Measurements from ENCODE around the gene NYNRIN. TPM values are rescaled to one million over a fixed set of nuclear protein-coding genes. Genes with fewer than 3 reads are reported as not detected.
A peak's percentile ranks its signal among the peaks of the same experiment; 100 is the strongest.
"Not testable (repeated sequence)": the region's sequence is repeated elsewhere in the genome, so short reads cannot be mapped to it uniquely, and the experiment has no call there.

Gene NYNRIN
- total RNA-seq, 1 donor from 2014 or later = 23.1 TPM

GRCh38 chr14:24368212-24368561 is 30.6 kb upstream of the NYNRIN start:
- H3K9me3 ChIP-seq = no peaks in the 10 kb centered on the region
- peaks cover 6 to 21% of the 10 kb centered on the region in 2 donors for H3K4me1 ChIP-seq
- H3K36me3 ChIP-seq = peaks cover 0 to 13% of the 10 kb centered on the region in 2 donors
- TF ChIP-seq CTCF (IDR thresholded peaks at IDR 0.05) = no peak
- H3K4me3 ChIP-seq = peak overlapping the region; percentile 67 to 78
- peak overlapping the region; percentile 96 to 99 for H3K27ac ChIP-seq
- H3K27me3 ChIP-seq = no peaks in the 10 kb centered on the region
- intact Hi-C loops (cut with DNase I) = loop anchor here (5.0 to 10.0 kb wide), 4 partner anchors 253 to 1496 kb away; partner anchors contain the start of genes AP1G2, DCAF11, LRP10 and NRL
- no peak for DNase-seq (ENCODE audit: low spot score in 2 of 2)

- peak overlapping the region; percentile 96 to 99 for H3K27ac ChIP-seq
- DNase-seq (ENCODE audit: low spot score in 2 of 2) = peak in 1 of 2 donors; percentile 84
- intact Hi-C loops (cut with DNase I) = loop anchor here (5.0 to 10.0 kb wide), 4 partner anchors 254 to 1496 kb away; partner anchors contain the start of genes AP1G2, DCAF11, LRP10 and NRL
- no peaks in the 10 kb centered on the region for H3K27me3 ChIP-seq
- peaks cover 0 to 18% of the 10 kb centered on the region in 2 donors for H3K36me3 ChIP-seq
- no peak for TF ChIP-seq CTCF (IDR thresholded peaks at IDR 0.05)
- H3K9me3 ChIP-seq = no peaks in the 10 kb centered on the region
- H3K4me1 ChIP-seq = peaks cover 6 to 21% of the 10 kb centered on the region in 2 donors
- peak overlapping the region; percentile 67 to 78 for H3K4me3 ChIP-seq
Observed at GRCh38 chr14:24368562-24369252, 30.1 kb upstream of the NYNRIN start.

- Histone ChIP-seq H3K27me3 (no peaks in the 10 kb centered on the region), H3K36me3 (peaks cover 0 to 26% of the 10 kb centered on the region in 2 donors), H3K4me3 (peak overlapping the region in 1 of 2 donors; percentile 78), H3K4me1 (peaks cover 6 to 21% of the 10 kb centered on the region in 2 donors), H3K27ac (peak overlapping the region; percentile 96 to 99), H3K9me3 (no peaks in the 10 kb centered on the region)
- no peak for TF ChIP-seq CTCF (IDR thresholded peaks at IDR 0.05)
- intact Hi-C loops (cut with DNase I) = loop anchor here (5.0 to 10.0 kb wide), 4 partner anchors 255 to 1497 kb away; partner anchors contain the start of genes AP1G2, DCAF11, LRP10 and NRL
- DNase-seq (ENCODE audit: low spot score in 2 of 2) = no peak
Observed at GRCh38 chr14:24369463-24369862, 29.3 kb upstream of the NYNRIN start.

- Histone ChIP-seq H3K4me3 (no peak overlapping the region), H3K4me1 (peaks cover 5 to 17% of the 10 kb centered on the region in 2 donors), H3K36me3 (peaks cover 3 to 29% of the 10 kb centered on the region in 2 donors), H3K9me3 (no peaks in the 10 kb centered on the region), H3K27me3 (no peaks in the 10 kb centered on the region), H3K27ac (peak overlapping the region; percentile 96 to 99)
- intact Hi-C loops (cut with DNase I) = loop anchor here (1.0 to 10.0 kb wide), 5 partner anchors 29 to 1498 kb away; partner anchors contain the start of genes AP1G2, DCAF11, LRP10 and NRL
- no peak for DNase-seq (ENCODE audit: low spot score in 2 of 2)
- no peak for TF ChIP-seq CTCF (IDR thresholded peaks at IDR 0.05)
Observed at GRCh38 chr14:24369907-24370687, 28.7 kb upstream of the NYNRIN start.

GRCh38 chr14:24370748-24371147 is 28.1 kb upstream of the NYNRIN start:
- H3K4me3 ChIP-seq = no peak overlapping the region
- no peaks in the 10 kb centered on the region for H3K9me3 ChIP-seq
- DNase-seq (ENCODE audit: low spot score in 2 of 2) = no peak
- TF ChIP-seq CTCF (IDR thresholded peaks at IDR 0.05) = no peak
- no peaks in the 10 kb centered on the region for H3K27me3 ChIP-seq
- intact Hi-C loops (cut with DNase I) = loop anchor here (1.0 kb wide), 1 partner anchor 29 kb away; the partner anchor contains the start of gene NYNRIN
- H3K27ac ChIP-seq = peak overlapping the region; percentile 96 to 99
- H3K36me3 ChIP-seq = peaks cover 3 to 35% of the 10 kb centered on the region in 2 donors
- peaks cover 4 to 13% of the 10 kb centered on the region in 2 donors for H3K4me1 ChIP-seq

GRCh38 chr14:24371605-24372004 is 27.2 kb upstream of the NYNRIN start:
- Histone ChIP-seq H3K4me1 (peaks cover 0 to 13% of the 10 kb centered on the region in 2 donors), H3K36me3 (peaks cover 3 to 44% of the 10 kb centered on the region in 2 donors)
- H3K27ac ChIP-seq; DNase-seq (ENCODE audit: low spot score in 2 of 2); H3K4me3 ChIP-seq; H3K27me3 ChIP-seq; H3K9me3 ChIP-seq; intact Hi-C loops (cut with DNase I): not testable (repeated sequence)
